ENCODE results near the gene CTNNA2.

- TF ChIP-seq CTCF (IDR thresholded peaks at IDR 0.05) = no peak
- TF ChIP-seq POLR2A (IDR thresholded peaks at IDR 0.05) = no peak
Measured at GRCh38 chr2:80370375-80371009, 857.6 kb downstream of the CTNNA2 start.
